Activated CD4-positive, CD25-positive, alpha-beta regulatory T cell treated with anti-CD3 and anti-CD28 coated beads, Interleukin-2, amount 50 U/mL, for 24 hours (primary cell): ENCODE results near the gene SMG6.
"Not testable (repeated sequence)": the region's sequence is repeated elsewhere in the genome, so short reads cannot be mapped to it uniquely, and the experiment has no call there.

Experiments
- ATAC-seq, 2 donors: fragments of 150-1000 bp; cut with Tn5 transposase; one replicate each; pipeline ENCODE4 v1.10.0; 2021; ENCODE audit warnings: mild to moderate bottlenecking in 1 of 2, moderate library complexity in 1 of 2

Gene SMG6

DNA sequence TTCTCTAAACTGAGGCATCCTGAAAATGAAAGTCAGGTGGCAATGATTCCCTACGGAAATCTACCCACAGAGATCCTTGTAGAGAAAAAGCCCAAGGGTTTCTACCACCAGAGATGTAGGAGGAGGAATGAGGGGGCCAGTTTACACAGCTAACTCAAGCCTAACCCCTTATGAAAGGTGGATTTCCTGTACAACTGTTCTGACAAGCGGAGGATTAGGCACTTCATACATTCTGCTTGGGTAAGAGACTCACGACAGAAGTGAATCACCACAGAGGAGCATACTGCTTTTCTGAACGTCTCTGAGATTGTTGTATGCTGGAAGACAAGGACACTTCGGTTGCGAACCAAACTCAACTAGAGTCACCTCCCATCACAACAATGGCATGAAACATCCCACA lies 72.7 kb downstream of the SMG6 start:
- ATAC-seq, result peak in 1 of 2 donors; percentile 20

DNA sequence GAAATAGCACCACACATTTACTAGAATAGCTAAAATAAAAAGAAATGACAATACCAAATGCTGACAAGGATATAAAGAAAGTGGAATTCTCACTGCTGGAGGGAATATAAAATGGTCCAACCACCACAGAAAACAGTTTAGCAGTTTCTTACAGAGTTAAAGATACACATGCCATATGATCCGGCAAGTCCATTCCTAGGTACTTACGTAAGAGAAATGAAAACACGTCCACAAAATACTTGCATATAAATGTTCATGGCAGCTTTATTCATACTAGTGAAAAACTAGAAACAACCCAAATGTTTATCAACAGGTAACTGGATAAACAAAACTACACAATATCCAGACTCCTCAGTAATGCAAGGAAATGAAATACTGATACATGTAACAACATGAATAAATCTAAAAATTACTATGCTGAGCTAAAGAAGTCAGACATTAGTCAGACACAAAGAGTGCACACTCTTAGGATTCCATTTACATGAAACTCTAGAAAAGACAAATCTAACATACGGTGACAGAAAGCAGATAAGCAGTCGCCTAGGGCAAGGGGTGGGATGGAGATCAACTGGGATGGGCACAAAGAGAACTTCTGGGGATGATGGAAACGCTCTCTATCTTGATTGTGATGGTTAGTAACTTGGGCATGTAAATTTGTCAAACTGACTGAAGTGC lies 76.4 kb downstream of the SMG6 start:
- no peak for ATAC-seq

DNA sequence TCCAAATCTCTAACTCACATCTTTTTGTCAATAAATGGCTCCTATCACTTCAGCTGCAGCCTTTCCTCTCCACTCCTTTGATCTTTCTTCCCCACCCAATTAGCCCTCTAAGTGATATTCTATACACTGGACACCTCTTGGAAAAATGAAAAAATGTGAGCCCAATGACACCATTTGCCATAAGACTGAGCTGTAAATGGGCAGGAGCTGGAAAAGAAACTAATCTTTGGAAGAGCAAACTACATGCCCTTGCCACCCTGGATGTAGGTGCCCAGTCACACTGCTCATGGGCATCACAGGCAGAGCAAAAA lies 80.0 kb downstream of the SMG6 start:
- ATAC-seq, result no peak

DNA sequence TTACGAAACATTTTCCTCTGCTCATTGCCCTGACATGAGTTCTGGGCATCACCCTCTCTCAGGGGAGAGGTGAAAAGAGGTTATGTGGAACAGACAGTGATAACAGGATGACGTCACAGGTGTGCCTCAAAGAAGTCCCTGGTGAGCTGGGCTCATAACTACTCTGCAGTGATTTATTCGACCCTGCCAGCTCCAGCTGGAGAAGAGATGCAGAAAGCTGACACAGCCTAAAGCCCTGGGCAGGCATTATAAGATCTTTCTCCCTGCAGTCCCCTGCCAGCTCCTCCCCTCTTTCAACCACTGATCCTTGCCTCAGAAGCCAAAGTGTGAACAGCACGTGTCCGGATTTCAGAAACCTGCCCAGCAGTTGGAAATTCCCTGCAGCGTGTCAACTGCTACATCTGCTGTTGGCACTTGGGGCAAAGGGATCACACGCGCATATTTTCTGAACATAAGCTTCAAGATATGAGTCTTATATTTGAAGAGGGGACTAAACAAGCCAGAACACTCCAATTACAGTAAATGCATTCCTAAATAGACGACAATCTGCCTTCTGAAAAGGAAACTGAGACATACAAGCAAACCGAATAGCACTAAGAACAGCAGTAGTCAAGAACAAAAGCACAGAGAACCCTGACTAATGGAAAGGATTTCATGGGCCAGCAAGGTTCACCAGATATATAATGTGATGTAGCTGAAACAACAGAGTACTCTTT lies 80.5 kb downstream of the SMG6 start:
- ATAC-seq, result peak; percentile 46 to 61

DNA sequence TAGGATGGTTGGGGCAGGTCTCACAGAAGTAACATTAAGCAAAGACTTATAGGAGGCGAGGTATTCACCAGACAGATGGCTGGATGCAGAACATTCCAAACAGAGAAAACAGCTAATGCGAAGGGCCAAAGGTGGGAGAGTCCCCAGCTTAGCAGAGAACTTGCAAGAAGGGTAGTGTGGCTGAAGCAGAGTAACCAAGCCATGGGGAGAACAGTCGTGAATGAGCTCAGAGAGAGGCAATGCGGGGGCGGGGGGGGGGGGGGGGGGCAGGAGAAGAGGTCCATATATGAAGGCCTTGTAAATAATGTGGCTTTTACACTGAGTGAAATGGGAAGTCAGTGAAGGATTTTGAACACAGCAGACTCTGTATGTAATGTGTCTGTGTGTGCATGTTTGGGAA lies 81.3 kb downstream of the SMG6 start:
- ATAC-seq, result no peak

DNA sequence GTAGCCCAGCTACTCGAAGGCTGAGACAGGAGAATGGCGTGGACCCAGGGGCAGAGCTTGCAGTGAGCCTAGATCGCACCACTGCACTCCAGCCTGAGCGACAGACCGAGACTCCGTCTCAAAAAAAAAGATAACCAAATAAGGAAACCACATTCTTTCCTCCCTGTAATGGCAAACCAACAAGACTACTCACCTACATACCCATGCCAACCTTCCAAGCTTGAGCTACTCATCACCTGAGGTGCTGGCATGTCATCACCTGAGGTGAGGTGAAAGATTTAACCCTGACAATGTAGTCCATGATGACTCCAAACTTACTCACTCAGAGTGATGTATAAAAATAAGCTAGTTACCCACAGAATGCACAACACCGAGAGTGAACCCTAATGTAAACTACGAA lies 85.2 kb downstream of the SMG6 start:
- peak; percentile 34 to 48 for ATAC-seq

DNA sequence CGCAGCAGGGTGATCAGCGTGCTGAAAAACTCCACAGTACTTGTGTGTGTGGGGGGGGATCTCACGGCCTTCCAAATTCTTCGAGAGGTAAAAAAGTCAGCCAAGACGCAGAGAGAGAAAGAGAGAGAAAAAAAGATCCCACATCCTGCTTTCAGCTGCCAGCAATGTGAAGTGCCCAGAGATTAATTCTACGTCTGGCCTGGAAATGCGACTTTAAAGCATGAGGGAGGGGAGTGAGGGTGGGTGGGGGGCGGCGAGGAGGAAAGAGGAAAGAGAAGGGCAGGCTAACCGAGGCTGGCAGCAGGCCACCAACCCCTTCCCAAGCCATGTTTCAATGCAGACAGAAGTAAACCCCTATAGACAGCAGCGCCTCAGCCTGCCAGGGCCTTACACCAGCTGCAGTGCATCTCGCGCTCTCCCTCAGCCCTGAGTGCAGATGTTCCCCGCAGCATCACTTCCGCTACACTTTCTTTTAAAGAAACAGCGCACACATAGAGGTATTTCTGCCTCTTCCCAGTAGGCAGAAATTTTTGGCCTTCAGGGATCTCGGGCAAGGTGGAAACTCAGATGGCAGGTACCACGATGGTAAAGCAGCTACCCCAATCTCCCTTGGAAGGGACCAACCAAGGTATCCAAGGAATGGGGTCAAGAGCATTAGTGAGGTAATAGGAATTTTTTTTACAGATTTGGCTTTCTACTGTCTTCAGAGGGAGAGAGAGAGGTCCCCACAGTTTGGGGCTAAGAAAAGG lies 87.8 kb downstream of the SMG6 start:
- peak; percentile 97 for ATAC-seq

DNA sequence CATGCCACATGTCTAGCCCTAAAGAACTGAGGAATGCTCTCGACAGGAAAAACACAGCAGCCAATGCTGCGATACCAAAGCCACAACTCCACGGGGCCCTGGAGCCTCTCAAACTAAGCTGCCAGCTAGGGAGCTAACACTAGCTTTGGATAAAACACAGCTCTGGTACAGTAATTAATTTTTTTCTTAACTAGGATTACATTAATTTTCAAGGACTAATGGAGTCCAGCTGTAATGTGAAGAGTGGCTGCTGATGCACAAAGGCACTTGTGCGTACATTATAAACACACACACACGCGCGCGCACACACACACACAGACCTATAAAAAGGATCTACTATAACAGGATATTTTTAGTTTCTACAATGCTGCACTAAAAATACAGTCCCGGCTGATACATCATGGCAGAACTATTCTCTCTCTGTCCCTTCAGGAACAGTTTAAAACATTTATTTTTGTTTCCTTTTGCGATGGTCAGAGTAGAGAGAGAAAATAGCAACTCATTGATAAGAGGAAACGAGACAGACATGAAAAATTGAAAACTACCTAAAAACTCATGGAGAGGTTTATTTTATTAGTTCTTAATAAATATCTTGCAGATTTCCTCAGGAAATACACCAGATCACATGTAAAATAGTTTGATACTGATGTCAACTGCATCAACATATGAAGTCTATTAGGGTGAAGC lies 88.5 kb downstream of the SMG6 start:
- no peak for ATAC-seq

DNA sequence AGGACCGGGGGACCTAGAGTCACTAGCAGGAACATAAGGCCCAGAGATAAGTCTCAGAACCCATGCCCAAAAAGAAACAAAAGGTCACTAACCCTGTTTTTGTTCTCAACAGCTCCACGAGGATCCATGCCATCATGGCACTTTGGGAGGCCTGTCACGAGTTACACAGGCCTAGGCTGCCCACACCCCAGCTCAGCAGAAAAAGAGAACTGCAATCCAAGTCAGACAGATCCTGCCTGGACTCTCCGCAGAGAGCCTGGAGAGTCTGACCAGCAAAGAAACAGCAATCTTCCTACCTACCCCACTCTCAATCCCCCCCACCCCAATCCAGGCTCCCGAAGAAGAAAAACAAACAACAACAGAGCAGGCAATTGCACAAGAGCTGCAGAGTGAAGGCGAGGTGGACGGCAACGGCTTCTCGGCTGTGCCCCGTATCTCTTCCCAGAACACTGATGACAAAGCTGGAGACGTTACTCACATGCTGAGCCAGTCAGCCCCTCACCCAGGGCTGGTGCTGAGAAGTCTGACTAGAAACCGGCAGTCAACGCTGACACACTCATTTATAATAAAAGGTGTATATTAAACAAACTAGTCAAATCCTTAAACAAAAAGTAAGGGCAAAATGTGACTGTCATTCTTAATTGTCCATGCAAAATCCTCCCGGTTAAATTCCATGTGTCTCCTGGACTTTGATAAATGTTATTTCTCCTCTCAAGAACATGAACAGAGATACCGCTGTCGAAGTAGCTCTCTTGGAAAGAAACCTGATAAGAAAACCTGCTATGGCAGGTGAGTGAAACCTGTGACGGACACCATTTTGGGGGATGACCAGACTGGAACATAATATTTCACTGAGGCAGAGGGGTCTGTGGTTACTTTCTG lies 89.3 kb downstream of the SMG6 start:
- peak; percentile 18 to 26 for ATAC-seq

DNA sequence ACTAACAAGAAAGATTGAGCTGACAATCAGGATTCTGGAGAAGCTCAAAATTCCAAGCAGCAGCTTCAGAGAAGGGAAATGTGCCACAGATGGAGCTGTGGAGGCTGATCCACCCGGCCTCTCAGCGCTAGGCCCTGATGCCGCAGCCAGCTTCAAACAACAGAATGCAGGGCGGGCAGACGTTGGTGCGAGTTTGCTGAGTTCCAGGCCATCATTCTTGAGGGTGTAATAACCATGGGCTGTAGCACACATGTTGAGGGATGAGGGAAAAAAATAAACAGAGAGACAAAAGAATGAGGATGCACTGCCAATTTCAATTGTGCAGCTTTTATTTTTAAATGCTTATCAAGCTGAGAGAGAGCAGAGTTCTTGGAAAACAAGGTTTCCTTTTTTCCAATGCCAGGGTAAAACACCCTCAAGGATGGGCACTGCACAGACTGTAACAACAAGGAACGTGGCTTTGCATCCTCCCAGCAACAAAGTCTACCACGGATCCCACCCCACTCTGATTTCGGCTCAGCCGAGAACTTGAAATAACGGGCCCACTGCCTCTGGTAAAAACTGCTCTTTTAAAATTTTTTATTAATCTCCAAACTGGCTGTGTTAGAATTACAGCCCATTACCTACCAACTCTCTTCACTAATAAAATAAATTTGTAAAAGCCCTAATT lies 90.2 kb downstream of the SMG6 start:
- no peak for ATAC-seq

DNA sequence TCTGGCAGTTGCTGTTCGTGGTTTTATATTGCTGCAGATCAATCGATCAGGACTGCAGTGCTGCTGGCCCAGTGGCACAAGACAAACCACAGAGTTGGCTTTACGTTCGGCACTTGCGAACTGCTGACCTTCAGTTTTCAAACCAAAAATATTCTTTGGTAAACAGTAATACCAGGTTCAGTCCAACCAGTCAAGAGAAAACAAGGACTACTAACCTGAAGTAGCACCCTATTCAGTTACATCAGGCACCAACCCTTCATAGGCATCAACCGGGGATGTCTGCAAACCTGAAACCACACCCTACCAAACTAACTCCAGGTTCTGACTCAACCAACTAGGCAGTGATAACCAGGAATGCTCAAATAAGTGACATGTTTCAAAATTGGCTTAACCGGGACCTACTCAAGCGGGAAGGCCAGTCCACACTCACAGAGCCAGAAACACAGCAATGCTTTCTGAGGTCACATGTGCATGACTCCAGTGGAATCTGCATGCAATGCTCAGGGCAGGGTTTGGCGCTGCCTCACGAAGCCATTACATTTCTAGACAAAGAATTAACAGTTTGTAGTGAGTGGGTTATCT lies 91.1 kb downstream of the SMG6 start:
- no peak for ATAC-seq

DNA sequence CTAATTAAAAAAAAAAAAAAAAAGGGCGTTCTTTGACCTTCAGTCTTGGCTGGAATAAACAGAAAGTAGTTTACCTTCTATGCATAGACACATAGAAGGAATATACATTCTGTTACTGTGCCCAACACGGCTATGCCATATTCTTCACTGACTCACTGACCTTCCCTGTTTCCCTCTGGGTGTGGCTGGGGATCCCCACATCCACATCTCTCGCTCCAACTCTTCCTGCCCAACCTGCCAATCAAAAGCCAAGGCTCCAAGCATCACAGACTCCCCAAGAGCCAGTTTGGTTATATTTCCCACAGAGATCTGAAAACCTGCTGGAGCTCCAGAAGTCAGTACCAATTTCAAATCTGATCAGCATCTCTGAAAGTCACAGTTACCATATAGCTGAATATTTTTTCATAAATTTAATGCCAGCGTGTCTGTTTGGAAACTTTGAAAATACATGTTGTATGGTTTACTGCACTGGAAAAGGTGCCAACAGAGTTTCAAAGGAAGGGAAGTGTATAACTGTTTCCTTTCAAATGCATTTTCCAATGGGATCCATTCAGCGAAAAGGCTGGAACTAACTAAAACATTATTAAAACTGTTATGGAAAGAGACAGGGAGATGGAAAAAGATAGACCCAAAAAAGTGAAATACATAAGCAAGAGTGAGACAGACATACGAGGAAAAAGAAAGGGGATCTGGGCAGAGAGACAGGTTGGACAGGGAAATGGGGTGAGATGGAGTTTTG lies 91.8 kb downstream of the SMG6 start:
- no peak for ATAC-seq

DNA sequence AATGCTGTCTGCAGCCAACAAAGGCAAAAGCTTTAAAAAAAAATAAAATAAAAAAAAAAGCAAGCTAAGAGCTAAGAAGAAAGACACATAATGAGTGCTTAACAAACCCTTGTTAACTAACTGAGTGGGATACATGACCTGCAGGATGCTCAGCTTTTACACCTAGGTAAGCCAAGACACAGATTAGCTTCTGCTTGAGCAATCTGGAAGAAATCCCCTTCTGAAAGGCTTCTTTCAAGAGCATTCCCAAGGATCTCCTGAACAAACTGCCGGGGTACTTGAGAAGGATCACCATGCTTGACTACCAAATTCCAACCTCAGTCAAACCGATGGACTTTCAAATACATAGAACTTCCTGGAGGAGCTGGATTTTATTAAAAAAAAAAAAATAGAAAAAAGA lies 92.9 kb downstream of the SMG6 start:
- ATAC-seq, result no peak

DNA sequence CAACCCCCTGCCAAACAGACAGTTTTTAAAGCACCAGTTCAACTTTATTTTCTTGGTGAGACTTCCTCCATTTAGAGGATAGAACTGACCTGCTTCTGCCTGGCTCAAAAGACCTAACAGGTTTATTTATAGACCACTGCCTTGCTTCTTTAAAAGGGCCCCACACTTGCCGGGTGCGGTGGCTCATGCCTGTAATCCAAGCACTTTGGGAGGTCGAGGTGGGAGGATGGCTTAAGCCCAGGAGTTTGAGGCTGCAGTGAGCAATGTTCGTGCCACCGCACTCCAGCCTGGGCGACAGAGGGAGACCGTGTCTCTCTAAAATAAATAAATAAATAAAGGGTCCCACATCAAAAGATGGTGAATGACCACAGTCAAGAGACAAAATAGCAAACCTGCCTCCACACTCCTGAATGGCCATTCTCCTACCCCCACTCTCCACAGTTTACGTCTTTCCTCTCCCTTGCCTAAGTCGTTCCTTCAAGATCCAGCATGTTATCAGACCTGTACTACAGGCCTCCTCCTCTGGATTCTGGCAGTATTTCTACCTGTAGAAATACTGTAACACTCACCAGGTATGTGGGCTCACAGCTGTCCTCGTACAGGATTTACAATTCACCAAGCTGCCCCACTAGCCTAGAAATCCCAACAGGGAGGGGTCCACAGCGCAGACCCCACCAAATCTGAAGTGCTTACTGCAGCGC lies 95.6 kb downstream of the SMG6 start:
- ATAC-seq, result no peak

DNA sequence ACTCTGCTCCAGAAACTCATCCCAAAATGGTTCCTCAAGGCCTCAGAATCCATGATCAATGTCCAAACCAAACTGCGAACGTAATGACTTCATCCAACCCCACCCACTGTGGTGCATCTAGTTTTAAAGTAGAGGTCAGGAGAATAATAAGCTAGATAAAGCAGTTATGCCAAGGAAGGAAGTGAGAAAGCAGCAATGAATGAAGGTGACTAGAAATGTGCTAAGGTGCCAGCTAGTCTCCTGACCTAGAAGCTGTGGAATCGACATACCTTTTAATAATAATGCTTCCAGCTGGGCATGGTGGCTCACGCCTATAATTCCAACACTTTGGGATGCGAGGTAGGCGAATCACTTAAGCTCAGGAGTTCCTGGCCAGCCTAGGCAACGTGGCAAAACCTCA lies 99.2 kb downstream of the SMG6 start:
- no peak for ATAC-seq

DNA sequence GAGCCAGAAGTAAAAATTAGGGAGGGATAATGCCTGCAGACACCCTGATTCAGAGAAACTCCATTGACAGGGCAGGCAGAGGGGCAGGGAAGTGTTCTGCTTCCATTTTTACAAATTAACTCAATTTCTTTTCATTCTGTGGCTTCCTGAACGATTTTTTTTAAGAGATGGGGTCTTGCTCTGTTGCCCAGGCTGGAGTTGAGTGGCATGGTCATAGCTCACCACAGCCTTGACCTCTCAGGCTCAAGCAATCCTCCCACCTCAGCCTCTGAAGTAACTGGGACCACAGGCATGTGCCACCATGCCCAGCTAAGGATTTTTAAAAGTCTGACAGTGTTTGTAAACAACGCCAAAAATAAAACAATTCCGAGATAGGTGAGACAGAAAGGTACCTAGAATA lies 99.8 kb downstream of the SMG6 start:
- no peak for ATAC-seq

DNA sequence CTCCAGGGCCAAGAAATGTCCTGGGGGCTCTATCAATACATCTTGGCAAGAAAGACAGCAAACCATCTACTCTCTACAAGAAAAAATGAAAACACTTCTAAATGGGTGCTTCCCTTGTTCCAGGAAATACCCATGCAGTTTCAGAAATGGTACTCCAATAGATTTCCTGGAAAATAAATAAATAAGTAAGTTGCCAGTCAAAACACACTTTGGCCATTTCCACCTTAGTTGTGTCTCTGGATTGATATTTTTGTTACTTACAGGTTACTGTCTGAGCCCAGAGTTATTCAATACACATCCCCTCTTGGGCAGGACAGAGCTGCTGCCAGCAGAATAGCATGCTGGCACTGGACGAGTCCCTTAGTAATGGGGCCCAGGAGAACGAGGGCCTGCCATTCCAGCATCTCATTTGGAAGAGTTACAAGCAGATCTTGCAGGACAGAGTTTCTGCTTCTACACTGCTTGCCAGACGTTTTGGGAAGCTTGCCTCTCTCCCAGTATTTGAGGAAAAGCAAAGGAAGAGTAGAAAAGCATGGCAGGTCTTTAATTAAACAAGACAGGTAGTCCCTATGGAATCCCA lies 100.5 kb downstream of the SMG6 start:
- no peak for ATAC-seq

DNA sequence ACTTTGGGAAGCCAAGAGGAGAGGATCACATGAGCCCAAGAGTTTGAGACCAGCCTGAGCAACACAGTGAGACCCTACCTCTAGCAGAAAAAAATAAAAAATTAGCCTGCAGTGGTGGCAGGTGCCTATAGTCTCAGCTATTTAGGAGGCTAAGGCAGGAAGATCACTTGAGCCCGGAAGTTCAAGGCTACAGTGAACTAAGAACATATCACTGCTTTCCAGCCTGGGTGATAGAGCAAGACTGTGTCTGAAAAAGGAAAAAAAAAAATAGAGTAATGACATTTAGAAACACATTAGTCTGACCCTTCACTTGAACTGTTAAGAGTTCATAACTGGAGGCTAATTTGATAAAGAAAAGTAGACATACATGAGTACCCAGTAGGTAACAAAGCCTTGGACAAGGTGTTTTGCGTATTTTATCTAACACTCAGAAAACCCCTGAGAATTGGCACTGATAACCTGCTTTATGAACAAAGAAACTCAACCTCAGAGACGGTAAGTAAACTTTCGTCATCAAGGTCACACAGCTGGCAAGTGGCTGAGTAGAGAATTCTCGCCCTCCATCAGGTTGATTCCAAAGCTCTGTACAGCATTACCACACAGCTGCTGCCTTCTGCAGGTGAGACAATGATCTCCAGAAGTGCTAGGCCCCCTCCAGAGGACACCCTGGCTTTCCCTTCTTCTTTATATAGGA lies 101.1 kb downstream of the SMG6 start:
- ATAC-seq, result peak; percentile 49 to 58

DNA sequence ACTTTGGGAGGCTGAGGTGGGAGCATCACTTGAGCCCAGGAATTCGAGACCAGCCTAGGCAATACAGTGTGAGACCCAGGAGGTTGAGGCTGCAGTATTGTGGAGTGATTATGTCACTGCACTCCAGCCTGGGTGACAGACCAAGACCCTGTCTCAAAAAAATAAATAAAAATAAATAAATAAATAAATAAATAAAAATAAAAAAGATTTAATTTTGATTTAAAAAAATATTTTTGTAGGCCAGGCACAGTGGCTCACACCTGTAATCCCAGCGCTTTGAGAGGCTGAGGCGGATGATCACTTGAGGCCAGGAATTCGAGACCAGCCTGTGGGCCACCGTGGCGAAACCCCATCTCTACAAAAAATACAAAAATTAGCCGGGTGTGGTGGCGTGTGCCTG lies 104.2 kb downstream of the SMG6 start:
- ATAC-seq, result not testable (repeated sequence)
